ENCODE measurements around the gene ANKS1B.

The ANKS1B gene

DNA sequence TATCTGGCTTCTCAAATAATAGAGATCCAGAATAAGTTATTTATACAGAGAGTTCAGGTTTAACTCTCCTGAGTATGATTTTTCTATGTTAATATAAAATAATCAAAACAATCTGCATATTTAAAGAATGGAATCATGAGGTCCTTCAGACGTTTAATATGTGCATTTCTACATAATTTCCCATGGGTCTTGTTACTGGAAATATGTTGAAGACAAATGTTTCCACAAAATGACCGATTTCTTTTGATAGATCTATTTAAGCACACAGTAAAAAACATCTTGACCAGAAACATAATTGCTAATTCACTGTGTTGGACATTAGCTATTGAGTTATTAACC lies 957.7 kb downstream of the ANKS1B start:
- no peak for DNase-seq (ENCODE audit: low read depth in 1 of 2, low spot score in 1 of 2)

GRCh38 chr12:99026332-99027054 lies 958.2 kb downstream of the ANKS1B start:
- no peak for DNase-seq (ENCODE audit: low read depth in 1 of 2, low spot score in 1 of 2)

DNA sequence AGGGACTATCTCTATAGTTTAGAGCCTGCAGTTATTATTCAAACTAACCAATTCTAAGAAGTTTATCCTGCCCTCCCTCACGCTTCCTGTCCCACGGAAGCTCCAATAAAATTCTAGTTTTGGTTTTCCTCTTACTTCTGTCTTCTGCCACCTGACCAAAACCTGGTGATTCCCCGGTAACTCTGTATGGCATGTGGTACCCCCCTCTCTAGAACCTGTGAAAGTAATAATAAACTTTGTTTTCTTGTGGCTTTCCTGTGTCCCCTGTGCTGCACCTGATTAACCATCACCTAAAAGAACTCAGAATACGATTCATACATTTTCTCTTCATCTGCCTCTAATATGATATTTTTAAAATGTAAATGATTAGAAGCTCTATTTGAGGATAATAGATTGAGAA lies 959.9 kb downstream of the ANKS1B start:
- no peak for DNase-seq (ENCODE audit: low read depth in 1 of 2, low spot score in 1 of 2)

GRCh38 chr12:99024191-99024590 lies 960.5 kb downstream of the ANKS1B start:
- DNase-seq (ENCODE audit: low read depth in 1 of 2, low spot score in 1 of 2) = no peak

DNA sequence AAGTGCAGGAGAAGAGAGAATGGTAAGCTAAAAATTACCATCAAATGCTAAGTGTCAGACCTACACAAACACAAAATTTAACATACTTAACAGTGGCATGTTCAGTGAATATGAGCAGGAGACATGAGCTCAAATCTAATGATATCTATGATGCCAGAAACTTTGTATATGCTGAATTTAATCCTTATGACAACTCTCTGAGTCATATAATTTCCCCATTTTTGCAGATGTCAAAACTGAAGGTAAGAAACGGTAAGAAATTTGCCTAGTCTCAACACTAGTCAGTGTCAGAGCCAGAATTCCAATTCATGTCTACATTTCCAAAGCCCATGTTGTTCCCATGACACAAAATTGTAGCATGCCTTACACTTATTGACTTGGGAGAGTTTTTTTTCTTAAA lies 963.9 kb downstream of the ANKS1B start:
- no peak for DNase-seq (ENCODE audit: low read depth in 1 of 2, low spot score in 1 of 2)

- DNase-seq (ENCODE audit: low read depth in 1 of 2, low spot score in 1 of 2) = no peak
Observed at GRCh38 chr12:99019798-99020197, 964.9 kb downstream of the ANKS1B start.

DNA sequence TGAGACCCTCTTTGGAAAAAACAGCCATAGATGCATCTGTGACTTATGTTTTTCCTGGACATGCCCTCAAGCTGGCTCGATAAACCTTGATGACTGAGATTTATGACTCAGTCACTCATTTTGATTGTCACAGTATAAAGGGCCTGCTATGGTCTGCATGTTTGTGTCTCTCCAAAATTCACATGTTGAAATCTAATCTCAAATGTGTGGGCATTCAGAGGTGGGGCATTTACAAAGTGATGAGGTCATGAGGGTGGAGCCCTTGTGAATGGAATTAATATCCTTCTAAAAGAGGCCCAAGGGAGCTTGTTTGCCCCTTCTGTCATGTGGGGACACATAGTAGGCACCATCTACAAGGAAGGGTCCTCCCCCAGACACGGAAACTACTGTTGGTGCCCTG lies 966.8 kb downstream of the ANKS1B start:
- DNase-seq (ENCODE audit: low read depth in 1 of 2, low spot score in 1 of 2) = no peak

DNA sequence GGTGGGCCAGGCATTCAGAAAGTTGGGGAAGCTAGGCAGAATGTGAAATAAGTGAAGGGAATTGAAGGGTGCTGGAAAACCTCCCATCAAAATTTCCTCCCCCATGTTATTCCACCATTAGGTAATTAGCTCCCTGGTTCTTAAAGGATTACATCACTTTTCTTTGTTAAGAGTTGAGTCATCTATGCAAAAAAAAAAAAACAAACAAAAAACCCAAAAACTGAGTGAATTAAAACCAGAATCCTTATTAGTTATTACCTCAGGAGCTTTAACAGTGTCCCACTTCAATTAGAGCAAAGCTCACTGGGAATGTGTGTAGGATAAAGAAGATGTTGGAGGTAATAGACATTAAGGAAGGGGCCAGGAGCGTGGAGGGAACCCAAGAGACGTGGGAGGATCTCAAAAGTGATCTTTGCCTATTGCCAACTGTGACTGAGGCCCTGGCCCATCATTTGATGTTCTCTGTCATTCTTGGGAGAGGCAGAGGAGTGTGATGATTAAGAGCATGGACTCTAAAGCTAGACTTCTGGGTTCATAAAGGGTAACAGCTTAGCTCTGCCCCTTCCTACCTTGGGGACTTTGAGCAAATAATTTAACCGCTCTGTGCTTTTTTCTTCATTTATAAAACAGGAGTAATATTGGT lies 975.0 kb downstream of the ANKS1B start:
- no peak for DNase-seq (ENCODE audit: low read depth in 1 of 2, low spot score in 1 of 2)

GRCh38 chr12:99005601-99006000 lies 979.1 kb downstream of the ANKS1B start:
- DNase-seq (ENCODE audit: low read depth in 1 of 2, low spot score in 1 of 2) = no peak

DNA sequence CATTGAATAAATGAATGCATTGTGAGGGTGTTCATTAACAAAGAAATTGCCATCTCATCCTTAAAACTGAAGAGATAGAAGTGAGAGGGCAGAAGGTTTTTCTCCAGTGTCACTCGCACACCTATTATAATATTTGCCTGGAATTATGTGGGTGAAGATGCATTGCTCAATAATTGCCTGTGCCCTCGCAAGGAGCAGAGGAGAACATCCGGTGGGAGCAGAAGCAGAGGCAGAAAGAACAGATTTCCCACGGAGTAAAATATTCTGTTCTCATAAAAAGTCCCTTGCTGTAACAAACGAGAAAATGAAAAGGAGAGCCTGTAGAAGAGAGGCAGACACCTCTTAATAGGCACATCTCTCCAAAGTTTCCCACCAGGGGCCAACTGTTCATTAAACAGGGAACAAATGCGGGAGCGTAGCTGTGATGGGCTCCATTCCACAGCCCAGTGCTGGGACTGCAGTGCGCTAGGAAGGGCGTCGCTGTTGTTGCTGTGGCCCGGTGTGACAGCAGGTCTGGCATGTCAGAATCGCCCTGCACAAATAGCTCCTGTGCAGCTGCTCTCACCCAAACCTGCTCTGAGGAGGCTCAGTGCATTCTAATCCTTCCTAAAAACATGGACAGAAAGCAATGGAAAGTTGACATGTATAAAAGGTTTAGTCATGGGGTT lies 979.8 kb downstream of the ANKS1B start:
- no peak for DNase-seq (ENCODE audit: low read depth in 1 of 2, low spot score in 1 of 2)

GRCh38 chr12:99002731-99003130 lies 982.0 kb downstream of the ANKS1B start:
- no peak for DNase-seq (ENCODE audit: low read depth in 1 of 2, low spot score in 1 of 2)

GRCh38 chr12:99002156-99002555 lies 982.6 kb downstream of the ANKS1B start:
- no peak for DNase-seq (ENCODE audit: low read depth in 1 of 2, low spot score in 1 of 2)

- DNase-seq (ENCODE audit: low read depth in 1 of 2, low spot score in 1 of 2) = no peak
Observed at GRCh38 chr12:98999559-98999958, 985.2 kb downstream of the ANKS1B start.

DNA sequence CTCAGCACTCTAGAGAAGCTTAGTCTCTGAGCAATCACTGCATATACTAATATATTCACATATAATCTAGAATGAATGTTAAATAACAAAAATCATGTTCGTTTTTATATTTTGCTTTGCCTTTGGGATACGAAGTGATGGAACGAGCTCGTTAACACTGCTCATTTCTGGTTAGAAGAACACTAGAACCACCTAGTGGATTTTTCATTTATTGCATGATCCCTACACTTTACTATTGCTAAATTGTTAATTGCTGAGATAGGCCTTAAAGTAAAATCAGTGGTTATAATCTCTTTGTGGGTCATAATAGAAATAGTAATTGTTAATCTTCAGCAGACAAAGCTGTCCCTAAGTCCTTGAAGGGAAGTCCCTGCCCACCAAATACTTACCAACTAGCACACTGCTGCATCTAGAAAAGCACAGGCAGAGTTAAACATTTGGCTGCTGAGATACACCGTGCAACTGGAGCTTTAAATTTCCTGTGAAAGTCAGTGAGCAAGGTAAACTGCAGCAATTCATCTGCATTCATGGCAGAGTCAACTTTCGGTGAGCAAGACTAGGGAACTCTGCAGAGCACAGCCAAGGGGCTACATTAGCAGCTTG lies 985.9 kb downstream of the ANKS1B start:
- no peak for DNase-seq (ENCODE audit: low read depth in 1 of 2, low spot score in 1 of 2)

GRCh38 chr12:98997899-98998298 lies 986.8 kb downstream of the ANKS1B start:
- DNase-seq (ENCODE audit: low read depth in 1 of 2, low spot score in 1 of 2) = no peak

- no peak for DNase-seq (ENCODE audit: low read depth in 1 of 2, low spot score in 1 of 2)
Observed at GRCh38 chr12:98990648-98991047, 994.1 kb downstream of the ANKS1B start.

DNA sequence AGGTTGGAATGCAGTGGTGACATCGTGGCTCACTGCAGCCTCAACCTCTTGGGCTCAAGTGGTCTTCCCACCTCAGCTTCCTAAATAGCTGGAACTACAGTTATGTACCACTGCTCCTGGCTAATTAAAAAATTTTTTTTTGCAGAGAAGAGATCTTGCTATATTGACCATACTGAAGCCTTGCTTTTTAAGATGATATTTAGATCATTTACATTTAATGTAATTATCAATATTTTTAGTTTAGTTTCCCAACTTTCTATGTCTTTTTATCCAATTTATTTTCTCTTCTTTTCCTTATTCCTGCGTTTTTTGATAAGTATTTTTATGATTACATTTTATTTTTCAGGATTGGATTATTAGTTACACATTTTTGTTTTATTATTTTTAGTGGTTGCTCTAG lies 999.6 kb downstream of the ANKS1B start:
- DNase-seq (ENCODE audit: low read depth in 1 of 2, low spot score in 1 of 2) = no peak

DNA sequence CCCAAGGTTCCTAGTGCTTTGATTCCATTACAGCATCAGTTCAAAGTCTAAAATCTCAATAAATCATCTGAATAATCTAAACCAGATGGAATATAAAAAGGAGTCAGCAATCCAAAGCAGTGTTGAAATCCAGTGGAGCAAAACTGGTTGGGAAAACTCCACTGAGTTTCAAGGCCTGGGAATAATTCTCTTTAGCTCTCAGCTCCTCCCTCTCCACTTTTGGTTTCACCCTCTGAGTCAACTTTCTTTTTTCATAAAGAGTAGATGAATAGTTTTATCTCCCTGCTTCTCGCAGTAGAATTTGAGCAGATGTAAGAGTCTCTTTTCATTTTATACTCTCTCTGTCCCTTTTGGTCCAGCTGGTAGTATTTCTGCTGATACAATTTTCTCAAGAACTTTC lies 1001.1 kb downstream of the ANKS1B start:
- DNase-seq (ENCODE audit: low read depth in 1 of 2, low spot score in 1 of 2) = no peak

DNA sequence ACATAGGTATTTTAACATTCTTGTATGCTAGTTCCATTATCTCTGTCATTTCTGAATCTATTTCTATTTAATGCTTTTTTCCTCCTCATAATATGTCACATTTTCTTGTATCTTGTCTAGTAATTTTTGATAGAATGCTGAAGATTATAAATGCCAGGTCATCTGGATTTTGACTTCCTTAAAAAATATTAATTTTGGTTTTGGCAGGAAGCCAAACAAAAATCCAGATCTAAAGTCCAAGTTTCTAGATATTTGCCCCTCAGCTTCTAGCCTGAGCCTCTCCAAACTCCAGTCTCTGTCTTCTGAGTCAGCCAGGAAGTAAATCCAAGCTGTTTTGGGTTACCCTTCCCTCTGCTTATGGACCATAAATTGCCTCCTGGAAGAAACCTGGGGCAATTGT lies 1004.2 kb downstream of the ANKS1B start:
- DNase-seq (ENCODE audit: low read depth in 1 of 2, low spot score in 1 of 2) = no peak

DNA sequence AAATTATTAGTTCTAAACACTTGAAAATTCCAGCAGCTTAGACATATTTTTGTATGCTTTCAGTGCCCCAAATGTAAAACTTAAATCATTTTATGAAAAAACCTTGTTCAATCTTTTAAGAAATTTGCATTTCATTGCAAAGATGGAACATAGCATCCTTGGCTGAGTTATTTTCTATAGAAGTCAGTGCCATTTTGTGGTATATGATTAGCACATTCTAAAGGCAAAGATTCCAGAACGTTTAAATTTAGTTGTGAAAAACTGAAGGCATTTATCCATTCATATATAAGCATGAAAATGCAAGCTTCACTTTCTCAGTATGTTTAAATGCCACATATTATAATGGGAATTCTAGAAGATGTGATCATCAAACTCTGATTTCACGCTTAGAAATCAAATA lies 1007.5 kb downstream of the ANKS1B start:
- DNase-seq (ENCODE audit: low read depth in 1 of 2, low spot score in 1 of 2) = no peak

- DNase-seq (ENCODE audit: low read depth in 1 of 2, low spot score in 1 of 2) = no peak
Observed at GRCh38 chr12:98974767-98975381, 1009.9 kb downstream of the ANKS1B start.

GRCh38 chr12:98973395-98973794 lies 1011.3 kb downstream of the ANKS1B start:
- no peak for DNase-seq (ENCODE audit: low read depth in 1 of 2, low spot score in 1 of 2)

Data from stimulated activated CD4-positive, alpha-beta T cell treated with anti-CD3 and anti-CD28 coated beads, Interleukin-15, amount 100 ng/mL, for 1 hour (primary cell).